H9 (cell line): ENCODE measurements around the gene INSR. TPM values are rescaled to one million over a fixed set of nuclear protein-coding genes. Genes with fewer than 3 reads are reported as not detected.

ENCODE experiments used
- DNase-seq: peaks from one replicate; pipeline ENCODE4 v3.0.0-alpha.2; 2017
- H2AFZ ChIP-seq: one replicate; pipeline ENCODE4 v1.6.1; 2013; ENCODE audit warnings: mild to moderate bottlenecking, low read length, control low read depth, moderate library complexity
- H2AK5ac ChIP-seq: 2 replicates; pipeline ENCODE4 v1.6.1; 2013; ENCODE audit warnings: low read length, control low read depth, mixed read lengths; ENCODE audit not compliant: insufficient read length
- H2BK120ac ChIP-seq: one replicate; pipeline ENCODE4 v1.6.1; 2013; ENCODE audit warnings: low read depth, mild to moderate bottlenecking, low read length, control low read depth, inconsistent platforms; ENCODE audit not compliant: poor library complexity, severe bottlenecking
- H2BK12ac ChIP-seq: 2 replicates; pipeline ENCODE4 v1.6.1; 2013; ENCODE audit warnings: low read length, control low read depth, mixed read lengths, low read depth; ENCODE audit not compliant: insufficient read length
- H2BK15ac ChIP-seq: 2 replicates; pipeline ENCODE4 v1.6.1; 2013; ENCODE audit warnings: low read depth, low read length, control low read depth
- H2BK20ac ChIP-seq: one replicate; pipeline ENCODE4 v1.6.1; 2013; ENCODE audit warnings: low read depth, mild to moderate bottlenecking, low read length, control low read depth, inconsistent platforms; ENCODE audit not compliant: poor library complexity, severe bottlenecking
- H2BK5ac ChIP-seq: 2 replicates; pipeline ENCODE4 v1.6.1; 2013; ENCODE audit warnings: low read length, control low read depth, mixed read lengths; ENCODE audit not compliant: insufficient read length
- H3K14ac ChIP-seq: 2 replicates; pipeline ENCODE4 v1.6.1; 2013; ENCODE audit warnings: low read length, control low read depth; ENCODE audit not compliant: insufficient read depth
- H3K18ac ChIP-seq: 2 replicates; pipeline ENCODE4 v1.6.1; 2013; ENCODE audit warnings: low read depth, mild to moderate bottlenecking, mixed read lengths, low read length, control low read depth; ENCODE audit not compliant: insufficient read length
- H3K23ac ChIP-seq: 2 replicates; pipeline ENCODE4 v1.6.1; 2013; ENCODE audit warnings: low read length, control low read depth, mixed read lengths, low read depth; ENCODE audit not compliant: insufficient read length
- H3K23me2 ChIP-seq: 2 replicates; pipeline ENCODE4 v1.6.1; 2013; ENCODE audit warnings: low read depth, mild to moderate bottlenecking, mixed read lengths, low read length, control low read depth; ENCODE audit not compliant: insufficient read length, poor library complexity, severe bottlenecking
- H3K27ac ChIP-seq: 2 replicates; pipeline ENCODE4 v1.5.1; 2013; ENCODE audit warnings: low read length, control low read depth, mixed read lengths, low read depth; ENCODE audit not compliant: insufficient read length
- H3K27me3 ChIP-seq: 2 replicates; pipeline ENCODE4 v1.6.1; 2013; ENCODE audit warnings: low read length, control low read depth, inconsistent platforms; ENCODE audit not compliant: insufficient read depth
- H3K4ac ChIP-seq: 2 replicates; pipeline ENCODE4 v1.6.1; 2013; ENCODE audit warnings: low read depth, mild to moderate bottlenecking, control low read depth, inconsistent platforms, low read length, moderate library complexity
- H3K4me1 ChIP-seq: 2 replicates; pipeline ENCODE4 v1.6.1; 2013; ENCODE audit warnings: low read length, control low read depth, inconsistent platforms; ENCODE audit not compliant: insufficient read depth
- H3K4me2 ChIP-seq: 2 replicates; pipeline ENCODE4 v1.6.1; 2013; ENCODE audit warnings: low read length, control low read depth, mixed read lengths; ENCODE audit not compliant: insufficient read length, insufficient read depth
- H3K56ac ChIP-seq: 2 replicates; pipeline ENCODE4 v1.6.1; 2013; ENCODE audit warnings: low read depth, mild to moderate bottlenecking, mixed read lengths, low read length, control low read depth; ENCODE audit not compliant: insufficient read length
- H3K79me1 ChIP-seq: 2 replicates; pipeline ENCODE4 v1.6.1; 2013; ENCODE audit warnings: low read depth, mild to moderate bottlenecking, moderate library complexity, low read length, control low read depth, inconsistent platforms; ENCODE audit not compliant: insufficient read depth, poor library complexity, severe bottlenecking
- H3K79me2 ChIP-seq: 2 replicates; pipeline ENCODE4 v1.6.1; 2013; ENCODE audit warnings: low read length, control low read depth, inconsistent platforms; ENCODE audit not compliant: insufficient read depth
- H3K9ac ChIP-seq: 2 replicates; pipeline ENCODE4 v1.6.1; 2013; ENCODE audit warnings: low read length, control low read depth, mixed read lengths; ENCODE audit not compliant: insufficient read length; ENCODE audit errors: extremely low read depth
- H3K9me3 ChIP-seq: one replicate; pipeline ENCODE4 v1.6.1; 2013; ENCODE audit warnings: low read depth, low read length, inconsistent platforms; ENCODE audit not compliant: control insufficient read depth
- H3T11ph ChIP-seq: one replicate; pipeline ENCODE4 v1.6.1; 2013; ENCODE audit warnings: mild to moderate bottlenecking, low read length, control low read depth, inconsistent platforms
- H4K20me1 ChIP-seq: one replicate; pipeline ENCODE4 v1.6.1; 2013; ENCODE audit not compliant: control insufficient read depth, insufficient read length, insufficient read depth
- H4K5ac ChIP-seq: 2 replicates; pipeline ENCODE4 v1.6.1; 2013; ENCODE audit warnings: low read depth, mild to moderate bottlenecking, mixed read lengths, low read length, control low read depth; ENCODE audit not compliant: insufficient read length
- H4K8ac ChIP-seq: replicated peaks from 2 replicates; pipeline ENCODE4 v1.6.1; 2013; ENCODE audit warnings: low read length, control low read depth, mixed read lengths, low read depth; ENCODE audit not compliant: insufficient read length
- H4K91ac ChIP-seq: 2 replicates; pipeline ENCODE4 v1.6.1; 2013; ENCODE audit warnings: low read depth, mild to moderate bottlenecking, moderate library complexity, mixed read lengths, low read length, control low read depth; ENCODE audit not compliant: insufficient read length
- H3K27ac Mint-ChIP-seq, 3 experiments: 2 replicates in 2 of 3; 3 replicates in 1 of 3; pipeline ENCODE4 v1.8.0; 2020 to 2021; ENCODE audit warnings: mixed read lengths in 3 of 3, mild to moderate bottlenecking in 1 of 3, moderate library complexity in 1 of 3
- H3K27me3 Mint-ChIP-seq: 2 replicates; pipeline ENCODE4 v1.8.0; 2021; ENCODE audit warnings: low read depth, mild to moderate bottlenecking, moderate library complexity, mixed read lengths
- H3K36me3 Mint-ChIP-seq, 3 experiments: 2 replicates in 2 of 3; 3 replicates in 1 of 3; pipeline ENCODE4 v1.8.0; 2020 to 2021; ENCODE audit warnings: low read depth in 3 of 3, mixed read lengths in 3 of 3; ENCODE audit not compliant: insufficient read depth in 1 of 3
- H3K4me1 Mint-ChIP-seq, 2 experiments: 2 replicates each; pipeline ENCODE4 v1.8.0; 2020; ENCODE audit warnings: mixed read lengths in 2 of 2
- H3K4me3 Mint-ChIP-seq, 2 experiments: 2 replicates in 1 of 2; 3 replicates in 1 of 2; pipeline ENCODE4 v1.8.0; 2020 to 2021; ENCODE audit warnings: mild to moderate bottlenecking in 2 of 2, mixed read lengths in 2 of 2, moderate library complexity in 1 of 2
- H3K9me3 Mint-ChIP-seq, 2 experiments: 2 replicates in 1 of 2; 3 replicates in 1 of 2; pipeline ENCODE4 v1.8.0; 2020; ENCODE audit warnings: mild to moderate bottlenecking in 2 of 2, mixed read lengths in 2 of 2, moderate library complexity in 1 of 2
- WGBS: extraction: QIAGEN DNeasy Blood & Tissue Kit; methylation state at CpG from one replicate; pipeline ENCODE4 v1.1.7; 2013; ENCODE audit warnings: missing lambda C conversion rate, low lambda C conversion rate, mixed read lengths; ENCODE audit not compliant: insufficient read length; ENCODE audit errors: extremely low coverage; 5-methylcytosine and 5-hydroxymethylcytosine counted together
- total RNA-seq: library from RNA; stranded (reverse); gene quantifications from 2 replicates; pipeline ENCODE4 v1.2.1, GENCODE V29; 2021
- TF ChIP-seq, protein P1 (sequence below): fragments of 200-600 bp; sonication (generic); conservative IDR thresholded peaks from 3 replicates; pipeline ENCODE4 v1.8.0; 2021; ENCODE audit warnings: antibody characterized with exemption, mild to moderate bottlenecking

The INSR gene
- total RNA-seq, 1 experiment from 2014 or later: 39.8 TPM

GRCh38 chr19:7255631-7256030, 38.6 kb downstream of the INSR start:
- DNase-seq: no peak
- H4K20me1 ChIP-seq: no peaks in the 10 kb centered on the region
- peaks cover 4% of the 10 kb centered on the region for H3K79me1 ChIP-seq
- H2AFZ ChIP-seq: no peak overlapping the region
- H3K27ac ChIP-seq: no peak overlapping the region
- H2BK15ac ChIP-seq: no peak overlapping the region
- H3K9ac ChIP-seq: no peak overlapping the region
- no peak overlapping the region for H2BK20ac ChIP-seq
- TF ChIP-seq, protein P1, sequence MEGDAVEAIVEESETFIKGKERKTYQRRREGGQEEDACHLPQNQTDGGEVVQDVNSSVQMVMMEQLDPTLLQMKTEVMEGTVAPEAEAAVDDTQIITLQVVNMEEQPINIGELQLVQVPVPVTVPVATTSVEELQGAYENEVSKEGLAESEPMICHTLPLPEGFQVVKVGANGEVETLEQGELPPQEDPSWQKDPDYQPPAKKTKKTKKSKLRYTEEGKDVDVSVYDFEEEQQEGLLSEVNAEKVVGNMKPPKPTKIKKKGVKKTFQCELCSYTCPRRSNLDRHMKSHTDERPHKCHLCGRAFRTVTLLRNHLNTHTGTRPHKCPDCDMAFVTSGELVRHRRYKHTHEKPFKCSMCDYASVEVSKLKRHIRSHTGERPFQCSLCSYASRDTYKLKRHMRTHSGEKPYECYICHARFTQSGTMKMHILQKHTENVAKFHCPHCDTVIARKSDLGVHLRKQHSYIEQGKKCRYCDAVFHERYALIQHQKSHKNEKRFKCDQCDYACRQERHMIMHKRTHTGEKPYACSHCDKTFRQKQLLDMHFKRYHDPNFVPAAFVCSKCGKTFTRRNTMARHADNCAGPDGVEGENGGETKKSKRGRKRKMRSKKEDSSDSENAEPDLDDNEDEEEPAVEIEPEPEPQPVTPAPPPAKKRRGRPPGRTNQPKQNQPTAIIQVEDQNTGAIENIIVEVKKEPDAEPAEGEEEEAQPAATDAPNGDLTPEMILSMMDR: no peak
- no peak overlapping the region for H2BK12ac ChIP-seq
- peaks cover 2% of the 10 kb centered on the region; the same call in 1 of the 2 replicates for H3K4me1 ChIP-seq
- Mint-ChIP-seq H3K4me1 (peaks cover 12 to 21% of the 10 kb centered on the region in 2 experiments), H3K9me3 (no peaks in the 10 kb centered on the region), H3K36me3 (peaks cover 0 to 2% (median 0%) of the 10 kb centered on the region in 3 experiments; a peak in 1 of 7 replicates), H3K4me3 (no peak overlapping the region), H3K27ac (no peak overlapping the region), H3K27me3 (no peaks in the 10 kb centered on the region)
- no peak overlapping the region for H3K56ac ChIP-seq
- H2BK120ac ChIP-seq: no peak overlapping the region
- no peak overlapping the region for H3K23ac ChIP-seq
- H3K18ac ChIP-seq: no peak overlapping the region
- H4K91ac ChIP-seq: no peak overlapping the region
- no peak overlapping the region for H3K4me2 ChIP-seq
- H3K27me3 ChIP-seq: no peaks in the 10 kb centered on the region
- no peak overlapping the region for H4K5ac ChIP-seq
- no peaks in the 10 kb centered on the region for H3K23me2 ChIP-seq
- no peak overlapping the region for H3K4ac ChIP-seq
- H3K79me2 ChIP-seq: no peaks in the 10 kb centered on the region
- H3T11ph ChIP-seq: no peak overlapping the region
- no peak overlapping the region for H2AK5ac ChIP-seq
- no peaks in the 10 kb centered on the region for H3K9me3 ChIP-seq
- no peak overlapping the region for H2BK5ac ChIP-seq
- H3K14ac ChIP-seq: no peak overlapping the region
- WGBS: no CpG with 5 or more reads among the region's 6 CpGs
- no peak overlapping the region for H4K8ac ChIP-seq
